Suprapubic skin (tissue), 4 donors: Measurements from ENCODE around the gene COG5. TPM values are rescaled to one million over a fixed set of nuclear protein-coding genes. Genes with fewer than 3 reads are reported as not detected.

Source experiments
- DNase-seq, 2 donors: peaks; one replicate each; pipeline ENCODE4 v3.0.0-alpha.2; 2019; ENCODE audit warnings: low spot score in 2 of 2
- H3K27ac ChIP-seq: fragments of 200-600 bp; sonication (generic); one replicate; pipeline ENCODE4 v1.5.1; 2019
- H3K27me3 ChIP-seq: fragments of 200-600 bp; sonication (generic); one replicate; pipeline ENCODE4 v1.5.1; 2019
- H3K36me3 ChIP-seq: fragments of 200-600 bp; sonication (generic); one replicate; pipeline ENCODE4 v1.5.1; 2019
- H3K4me1 ChIP-seq: fragments of 200-600 bp; sonication (generic); one replicate; pipeline ENCODE4 v1.5.1; 2019
- H3K4me3 ChIP-seq: fragments of 200-600 bp; sonication (generic); one replicate; pipeline ENCODE4 v1.5.1; 2019; ENCODE audit warnings: mild to moderate bottlenecking
- H3K9me3 ChIP-seq: fragments of 200-600 bp; sonication (generic); one replicate; pipeline ENCODE4 v1.5.1; 2019
- CTCF ChIP-seq, 2 donors: fragments of 200-600 bp in 1 of 2; fragments of 450-650 bp in 1 of 2; sonication (generic) in 1 of 2; IDR thresholded peaks; one replicate each; pipeline ENCODE4 v1.5.1; 2016 to 2019; ENCODE audit warnings: antibody characterized with exemption in 2 of 2, mild to moderate bottlenecking in 1 of 2, moderate library complexity in 1 of 2
- EP300 ChIP-seq: sonication (generic); formaldehyde crosslinking; IDR thresholded peaks from one replicate; pipeline ENCODE4 v1.6.1; 2017; ENCODE audit warnings: antibody characterized with exemption
- POLR2A ChIP-seq, 2 donors: fragments of 450-650 bp; IDR thresholded peaks; one replicate each; pipeline ENCODE4 v1.6.1; 2017; ENCODE audit warnings: antibody characterized with exemption in 2 of 2, mild to moderate bottlenecking in 2 of 2, moderate library complexity in 2 of 2
- POLR2AphosphoS5 ChIP-seq, 3 donors: sonication (generic); formaldehyde crosslinking; IDR thresholded peaks; one replicate each; pipeline ENCODE4 v1.6.1; 2017; ENCODE audit warnings: antibody characterized with exemption in 3 of 3
- WGBS: methylation state at CpG from one replicate; pipeline ENCODE4 v1.1.5; 2018; 5-methylcytosine and 5-hydroxymethylcytosine counted together
- total RNA-seq, 4 donors: library from RNA; depleted of rRNA; stranded (reverse); fragments of >200 nt; gene quantifications; one replicate each; pipeline ENCODE4 v1.1.0, GENCODE V29; 2016

The COG5 gene
- total RNA-seq, 4 donors from 2014 or later, result 31.1 to 60.1 (median 53.7) TPM

GRCh38 chr7:107312418-107312817 is 251.3 kb downstream of the COG5 start:
- DNase-seq, result no peak
- Histone ChIP-seq H3K4me3 (no peak overlapping the region), H3K36me3 (no peaks in the 10 kb centered on the region), H3K27me3 (no peaks in the 10 kb centered on the region), H3K4me1 (peaks cover 12% of the 10 kb centered on the region), H3K9me3 (no peaks in the 10 kb centered on the region), H3K27ac (no peak overlapping the region)
- 85% methylated on average over 4 of the region's 4 CpGs for WGBS
- TF ChIP-seq POLR2A (IDR thresholded peaks at IDR 0.05), result no peak
- no peak for TF ChIP-seq CTCF (IDR thresholded peaks at IDR 0.05)
- no peak for TF ChIP-seq POLR2AphosphoS5 (IDR thresholded peaks at IDR 0.05)
- TF ChIP-seq EP300, result no peak

- 84% methylated on average over 1 of the region's 1 CpG for WGBS
- H3K4me3 ChIP-seq, result no peak overlapping the region
- H3K36me3 ChIP-seq, result no peaks in the 10 kb centered on the region
- H3K4me1 ChIP-seq, result no peaks in the 10 kb centered on the region
- H3K9me3 ChIP-seq, result no peaks in the 10 kb centered on the region
- DNase-seq, result no peak
- H3K27ac ChIP-seq, result no peak overlapping the region
- no peaks in the 10 kb centered on the region for H3K27me3 ChIP-seq
- TF ChIP-seq POLR2A (IDR thresholded peaks at IDR 0.05) (no peak), POLR2AphosphoS5 (IDR thresholded peaks at IDR 0.05) (no peak), CTCF (IDR thresholded peaks at IDR 0.05) (no peak), EP300 (no peak)
These were observed 254.4 kb downstream of the COG5 start for GRCh38 chr7:107309296-107309695.

GRCh38 chr7:107304636-107305035 is 259.1 kb downstream of the COG5 start:
- Histone ChIP-seq H3K9me3 (no peaks in the 10 kb centered on the region), H3K4me3 (no peak overlapping the region), H3K27me3 (no peaks in the 10 kb centered on the region), H3K27ac (no peak overlapping the region), H3K4me1 (no peaks in the 10 kb centered on the region), H3K36me3 (no peaks in the 10 kb centered on the region)
- no peak for DNase-seq
- TF ChIP-seq EP300 (no peak), POLR2A (IDR thresholded peaks at IDR 0.05) (no peak), CTCF (IDR thresholded peaks at IDR 0.05) (no peak), POLR2AphosphoS5 (IDR thresholded peaks at IDR 0.05) (no peak)
- 81% methylated on average over 3 of the region's 3 CpGs for WGBS

GRCh38 chr7:107304063-107304462 is 259.7 kb downstream of the COG5 start:
- Histone ChIP-seq H3K27me3 (no peaks in the 10 kb centered on the region), H3K27ac (no peak overlapping the region), H3K4me1 (no peaks in the 10 kb centered on the region), H3K36me3 (no peaks in the 10 kb centered on the region), H3K9me3 (no peaks in the 10 kb centered on the region), H3K4me3 (no peak overlapping the region)
- no peak for TF ChIP-seq POLR2A (IDR thresholded peaks at IDR 0.05)
- TF ChIP-seq CTCF (IDR thresholded peaks at IDR 0.05), result no peak
- no peak for TF ChIP-seq EP300
- TF ChIP-seq POLR2AphosphoS5 (IDR thresholded peaks at IDR 0.05), result no peak
- 86% methylated on average over 1 of the region's 1 CpG for WGBS
- no peak for DNase-seq

GRCh38 chr7:107302250-107302847 is 261.4 kb downstream of the COG5 start:
- Histone ChIP-seq H3K36me3 (no peaks in the 10 kb centered on the region), H3K4me3 (no peak overlapping the region), H3K9me3 (no peaks in the 10 kb centered on the region), H3K27ac (no peak overlapping the region), H3K4me1 (no peaks in the 10 kb centered on the region), H3K27me3 (no peaks in the 10 kb centered on the region)
- no peak for DNase-seq
- WGBS, result 97% methylated on average over 2 of the region's 2 CpGs
- no peak for TF ChIP-seq POLR2AphosphoS5 (IDR thresholded peaks at IDR 0.05)
- no peak for TF ChIP-seq CTCF (IDR thresholded peaks at IDR 0.05)
- TF ChIP-seq POLR2A (IDR thresholded peaks at IDR 0.05), result no peak
- TF ChIP-seq EP300, result no peak
